HepG2 (cell line): Measurements from ENCODE around the gene SUSD3. TPM values are rescaled to one million over a fixed set of nuclear protein-coding genes. Genes with fewer than 3 reads are reported as not detected.

Experiments
- KAT2B ChIP-seq: fragments of 150-350 bp; IDR thresholded peaks from 2 replicates; pipeline ENCODE4 v1.6.1; 2014; ENCODE audit warnings: low read depth, low read length, borderline replicate concordance
- PHF20 ChIP-seq: sonication (generic); formaldehyde crosslinking; IDR thresholded peaks from 2 replicates; pipeline ENCODE4 v1.5.0; 2020; ENCODE audit warnings: mild to moderate bottlenecking, missing genetic modification reagents
- ZNF331 ChIP-seq: sonication (generic); formaldehyde crosslinking; IDR thresholded peaks from 2 replicates; pipeline ENCODE4 v1.4.0; 2020; ENCODE audit warnings: missing genetic modification reagents
- ZNF660 ChIP-seq: sonication (generic); formaldehyde crosslinking; IDR thresholded peaks from 2 replicates; pipeline ENCODE4 v1.5.1; 2020; ENCODE audit warnings: mild to moderate bottlenecking, low read depth, missing genetic modification reagents, borderline replicate concordance
- ZNF781 ChIP-seq: sonication (generic); formaldehyde crosslinking; IDR thresholded peaks from 2 replicates; pipeline ENCODE4 v1.5.1; 2020; ENCODE audit warnings: borderline replicate concordance, mild to moderate bottlenecking, missing genetic modification reagents; ENCODE audit errors: not compliant biosample characterization
- polyA plus RNA-seq, 8 experiments: library from polyadenylated mRNA; depleted of rRNA in 3 of 8; stranded (reverse) in 7 of 8; unstranded in 1 of 8; fragments of >200 nt; fragmentation: Illumina TruSeq in 4 of 8; extraction: Trizol in 4 of 8; gene quantifications; 2 replicates each; pipeline versions ENCODE4 v1.2.1 to v1.2.3, GENCODE V29; 2011 to 2016; ENCODE audit warnings: low read depth in 4 of 8, missing spikeins in 1 of 8, mixed read lengths in 1 of 8; ENCODE audit not compliant: insufficient read depth in 1 of 8
- total RNA-seq, 5 experiments: library from RNA; depleted of rRNA; stranded (reverse); fragments of >200 nt; fragmentation: Illumina TruSeq; extraction: Trizol; gene quantifications; 2 replicates each; pipeline ENCODE4 v1.2.3, GENCODE V29; 2016; ENCODE audit warnings: low read depth in 1 of 5
- TF ChIP-seq, protein P1 (sequence below): sonication (generic); formaldehyde crosslinking; IDR thresholded peaks from 2 replicates; pipeline ENCODE4 v1.8.1; 2022; ENCODE audit warnings: low read depth, mild to moderate bottlenecking, missing genetic modification reagents
- TF ChIP-seq, protein P2 (sequence below): sonication (generic); formaldehyde crosslinking; IDR thresholded peaks from 2 replicates; pipeline ENCODE4 v1.4.0; 2020; ENCODE audit warnings: missing genetic modification reagents, borderline replicate concordance
- TF ChIP-seq, protein P3 (sequence below): sonication (generic); formaldehyde crosslinking; IDR thresholded peaks from 2 replicates; pipeline ENCODE4 v1.4.0; 2020; ENCODE audit warnings: mild to moderate bottlenecking, low read depth, missing genetic modification reagents
- TF ChIP-seq, protein P4 (sequence below): sonication (generic); formaldehyde crosslinking; IDR thresholded peaks from 2 replicates; pipeline ENCODE4 v1.4.0; 2020; ENCODE audit warnings: missing genetic modification reagents
- TF ChIP-seq, protein P5 (sequence below): sonication (generic); formaldehyde crosslinking; IDR thresholded peaks from 2 replicates; pipeline ENCODE4 v1.4.0; 2020; ENCODE audit warnings: missing genetic modification reagents

Gene SUSD3
- total and polyA plus RNA-seq, 2 of the 13 experiments (the other 11 are each of a cell fraction or from before 2014, with no cell fraction given): 7.0 to 9.1 TPM

DNA sequence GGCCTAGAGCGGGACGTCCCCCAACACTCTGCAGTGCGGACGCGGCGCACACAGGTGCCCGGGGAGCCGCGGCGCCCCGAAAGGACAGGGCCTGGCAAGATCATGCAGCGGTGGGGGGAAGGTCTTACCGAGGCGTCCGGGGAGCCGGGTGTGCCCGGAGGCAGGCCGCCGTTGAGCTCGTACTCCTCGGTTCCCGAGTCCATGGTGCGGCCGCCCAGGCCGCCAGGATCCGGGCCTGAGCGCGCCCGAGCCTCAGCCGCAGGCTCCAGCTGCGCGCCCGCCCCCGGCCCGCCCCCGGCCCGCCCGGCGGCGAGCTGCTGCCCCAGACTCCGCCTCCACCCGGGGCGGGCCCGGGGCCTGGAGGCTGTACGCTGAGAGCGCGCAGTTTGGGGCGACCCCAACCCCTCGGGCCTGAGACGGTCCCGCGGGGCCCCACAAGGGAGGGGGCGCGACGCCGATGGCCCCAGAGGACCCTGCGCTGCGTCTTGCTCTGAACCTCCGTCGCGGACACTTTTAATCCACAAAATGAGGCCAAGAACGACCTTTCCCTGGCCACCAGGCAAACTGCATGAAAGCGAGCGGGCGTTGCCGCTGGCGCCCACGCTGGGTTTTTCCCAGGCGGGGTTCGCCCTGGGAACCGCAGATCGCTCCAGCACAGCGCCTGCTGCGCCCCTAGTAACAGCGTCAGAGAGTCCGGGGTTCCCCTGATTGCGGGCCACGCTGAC is 75.7 kb downstream of the SUSD3 start, which contains the start of gene NINJ1 (continued):
- TF ChIP-seq, protein P1, sequence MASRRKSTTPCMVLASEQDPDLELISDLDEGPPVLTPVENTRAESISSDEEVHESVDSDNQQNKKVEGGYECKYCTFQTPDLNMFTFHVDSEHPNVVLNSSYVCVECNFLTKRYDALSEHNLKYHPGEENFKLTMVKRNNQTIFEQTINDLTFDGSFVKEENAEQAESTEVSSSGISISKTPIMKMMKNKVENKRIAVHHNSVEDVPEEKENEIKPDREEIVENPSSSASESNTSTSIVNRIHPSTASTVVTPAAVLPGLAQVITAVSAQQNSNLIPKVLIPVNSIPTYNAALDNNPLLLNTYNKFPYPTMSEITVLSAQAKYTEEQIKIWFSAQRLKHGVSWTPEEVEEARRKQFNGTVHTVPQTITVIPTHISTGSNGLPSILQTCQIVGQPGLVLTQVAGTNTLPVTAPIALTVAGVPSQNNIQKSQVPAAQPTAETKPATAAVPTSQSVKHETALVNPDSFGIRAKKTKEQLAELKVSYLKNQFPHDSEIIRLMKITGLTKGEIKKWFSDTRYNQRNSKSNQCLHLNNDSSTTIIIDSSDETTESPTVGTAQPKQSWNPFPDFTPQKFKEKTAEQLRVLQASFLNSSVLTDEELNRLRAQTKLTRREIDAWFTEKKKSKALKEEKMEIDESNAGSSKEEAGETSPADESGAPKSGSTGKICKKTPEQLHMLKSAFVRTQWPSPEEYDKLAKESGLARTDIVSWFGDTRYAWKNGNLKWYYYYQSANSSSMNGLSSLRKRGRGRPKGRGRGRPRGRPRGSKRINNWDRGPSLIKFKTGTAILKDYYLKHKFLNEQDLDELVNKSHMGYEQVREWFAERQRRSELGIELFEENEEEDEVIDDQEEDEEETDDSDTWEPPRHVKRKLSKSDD (CRISPR knock-in tag): no peak
- TF ChIP-seq KAT2B: no peak
- TF ChIP-seq, protein P2, sequence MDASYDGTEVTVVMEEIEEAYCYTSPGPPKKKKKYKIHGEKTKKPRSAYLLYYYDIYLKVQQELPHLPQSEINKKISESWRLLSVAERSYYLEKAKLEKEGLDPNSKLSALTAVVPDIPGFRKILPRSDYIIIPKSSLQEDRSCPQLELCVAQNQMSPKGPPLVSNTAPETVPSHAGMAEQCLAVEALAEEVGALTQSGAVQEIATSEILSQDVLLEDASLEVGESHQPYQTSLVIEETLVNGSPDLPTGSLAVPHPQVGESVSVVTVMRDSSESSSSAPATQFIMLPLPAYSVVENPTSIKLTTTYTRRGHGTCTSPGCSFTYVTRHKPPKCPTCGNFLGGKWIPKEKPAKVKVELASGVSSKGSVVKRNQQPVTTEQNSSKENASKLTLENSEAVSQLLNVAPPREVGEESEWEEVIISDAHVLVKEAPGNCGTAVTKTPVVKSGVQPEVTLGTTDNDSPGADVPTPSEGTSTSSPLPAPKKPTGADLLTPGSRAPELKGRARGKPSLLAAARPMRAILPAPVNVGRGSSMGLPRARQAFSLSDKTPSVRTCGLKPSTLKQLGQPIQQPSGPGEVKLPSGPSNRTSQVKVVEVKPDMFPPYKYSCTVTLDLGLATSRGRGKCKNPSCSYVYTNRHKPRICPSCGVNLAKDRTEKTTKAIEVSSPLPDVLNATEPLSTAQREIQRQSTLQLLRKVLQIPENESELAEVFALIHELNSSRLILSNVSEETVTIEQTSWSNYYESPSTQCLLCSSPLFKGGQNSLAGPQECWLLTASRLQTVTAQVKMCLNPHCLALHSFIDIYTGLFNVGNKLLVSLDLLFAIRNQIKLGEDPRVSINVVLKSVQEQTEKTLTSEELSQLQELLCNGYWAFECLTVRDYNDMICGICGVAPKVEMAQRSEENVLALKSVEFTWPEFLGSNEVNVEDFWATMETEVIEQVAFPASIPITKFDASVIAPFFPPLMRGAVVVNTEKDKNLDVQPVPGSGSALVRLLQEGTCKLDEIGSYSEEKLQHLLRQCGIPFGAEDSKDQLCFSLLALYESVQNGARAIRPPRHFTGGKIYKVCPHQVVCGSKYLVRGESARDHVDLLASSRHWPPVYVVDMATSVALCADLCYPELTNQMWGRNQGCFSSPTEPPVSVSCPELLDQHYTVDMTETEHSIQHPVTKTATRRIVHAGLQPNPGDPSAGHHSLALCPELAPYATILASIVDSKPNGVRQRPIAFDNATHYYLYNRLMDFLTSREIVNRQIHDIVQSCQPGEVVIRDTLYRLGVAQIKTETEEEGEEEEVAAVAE (CRISPR knock-in tag): 0 out of 2 replicates have a peak, but pooled peaks have one; percentile 8
- peak; percentile 33; the same call in 1 of the 2 replicates for TF ChIP-seq PHF20
- TF ChIP-seq, protein P3, sequence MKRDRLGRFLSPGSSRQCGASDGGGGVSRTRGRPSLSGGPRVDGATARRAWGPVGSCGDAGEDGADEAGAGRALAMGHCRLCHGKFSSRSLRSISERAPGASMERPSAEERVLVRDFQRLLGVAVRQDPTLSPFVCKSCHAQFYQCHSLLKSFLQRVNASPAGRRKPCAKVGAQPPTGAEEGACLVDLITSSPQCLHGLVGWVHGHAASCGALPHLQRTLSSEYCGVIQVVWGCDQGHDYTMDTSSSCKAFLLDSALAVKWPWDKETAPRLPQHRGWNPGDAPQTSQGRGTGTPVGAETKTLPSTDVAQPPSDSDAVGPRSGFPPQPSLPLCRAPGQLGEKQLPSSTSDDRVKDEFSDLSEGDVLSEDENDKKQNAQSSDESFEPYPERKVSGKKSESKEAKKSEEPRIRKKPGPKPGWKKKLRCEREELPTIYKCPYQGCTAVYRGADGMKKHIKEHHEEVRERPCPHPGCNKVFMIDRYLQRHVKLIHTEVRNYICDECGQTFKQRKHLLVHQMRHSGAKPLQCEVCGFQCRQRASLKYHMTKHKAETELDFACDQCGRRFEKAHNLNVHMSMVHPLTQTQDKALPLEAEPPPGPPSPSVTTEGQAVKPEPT (CRISPR knock-in tag): no peak
- TF ChIP-seq, protein P4, sequence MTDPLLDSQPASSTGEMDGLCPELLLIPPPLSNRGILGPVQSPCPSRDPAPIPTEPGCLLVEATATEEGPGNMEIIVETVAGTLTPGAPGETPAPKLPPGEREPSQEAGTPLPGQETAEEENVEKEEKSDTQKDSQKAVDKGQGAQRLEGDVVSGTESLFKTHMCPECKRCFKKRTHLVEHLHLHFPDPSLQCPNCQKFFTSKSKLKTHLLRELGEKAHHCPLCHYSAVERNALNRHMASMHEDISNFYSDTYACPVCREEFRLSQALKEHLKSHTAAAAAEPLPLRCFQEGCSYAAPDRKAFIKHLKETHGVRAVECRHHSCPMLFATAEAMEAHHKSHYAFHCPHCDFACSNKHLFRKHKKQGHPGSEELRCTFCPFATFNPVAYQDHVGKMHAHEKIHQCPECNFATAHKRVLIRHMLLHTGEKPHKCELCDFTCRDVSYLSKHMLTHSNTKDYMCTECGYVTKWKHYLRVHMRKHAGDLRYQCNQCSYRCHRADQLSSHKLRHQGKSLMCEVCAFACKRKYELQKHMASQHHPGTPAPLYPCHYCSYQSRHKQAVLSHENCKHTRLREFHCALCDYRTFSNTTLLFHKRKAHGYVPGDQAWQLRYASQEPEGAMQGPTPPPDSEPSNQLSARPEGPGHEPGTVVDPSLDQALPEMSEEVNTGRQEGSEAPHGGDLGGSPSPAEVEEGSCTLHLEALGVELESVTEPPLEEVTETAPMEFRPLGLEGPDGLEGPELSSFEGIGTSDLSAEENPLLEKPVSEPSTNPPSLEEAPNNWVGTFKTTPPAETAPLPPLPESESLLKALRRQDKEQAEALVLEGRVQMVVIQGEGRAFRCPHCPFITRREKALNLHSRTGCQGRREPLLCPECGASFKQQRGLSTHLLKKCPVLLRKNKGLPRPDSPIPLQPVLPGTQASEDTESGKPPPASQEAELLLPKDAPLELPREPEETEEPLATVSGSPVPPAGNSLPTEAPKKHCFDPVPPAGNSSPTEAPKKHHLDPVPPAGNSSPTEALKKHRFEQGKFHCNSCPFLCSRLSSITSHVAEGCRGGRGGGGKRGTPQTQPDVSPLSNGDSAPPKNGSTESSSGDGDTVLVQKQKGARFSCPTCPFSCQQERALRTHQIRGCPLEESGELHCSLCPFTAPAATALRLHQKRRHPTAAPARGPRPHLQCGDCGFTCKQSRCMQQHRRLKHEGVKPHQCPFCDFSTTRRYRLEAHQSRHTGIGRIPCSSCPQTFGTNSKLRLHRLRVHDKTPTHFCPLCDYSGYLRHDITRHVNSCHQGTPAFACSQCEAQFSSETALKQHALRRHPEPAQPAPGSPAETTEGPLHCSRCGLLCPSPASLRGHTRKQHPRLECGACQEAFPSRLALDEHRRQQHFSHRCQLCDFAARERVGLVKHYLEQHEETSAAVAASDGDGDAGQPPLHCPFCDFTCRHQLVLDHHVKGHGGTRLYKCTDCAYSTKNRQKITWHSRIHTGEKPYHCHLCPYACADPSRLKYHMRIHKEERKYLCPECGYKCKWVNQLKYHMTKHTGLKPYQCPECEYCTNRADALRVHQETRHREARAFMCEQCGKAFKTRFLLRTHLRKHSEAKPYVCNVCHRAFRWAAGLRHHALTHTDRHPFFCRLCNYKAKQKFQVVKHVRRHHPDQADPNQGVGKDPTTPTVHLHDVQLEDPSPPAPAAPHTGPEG (CRISPR knock-in tag): no peak
- TF ChIP-seq ZNF781 (CRISPR knock-in tag): no peak
- TF ChIP-seq ZNF331 (CRISPR knock-in tag): no peak; the same call in 1 of the 2 replicates
- TF ChIP-seq, protein P5, sequence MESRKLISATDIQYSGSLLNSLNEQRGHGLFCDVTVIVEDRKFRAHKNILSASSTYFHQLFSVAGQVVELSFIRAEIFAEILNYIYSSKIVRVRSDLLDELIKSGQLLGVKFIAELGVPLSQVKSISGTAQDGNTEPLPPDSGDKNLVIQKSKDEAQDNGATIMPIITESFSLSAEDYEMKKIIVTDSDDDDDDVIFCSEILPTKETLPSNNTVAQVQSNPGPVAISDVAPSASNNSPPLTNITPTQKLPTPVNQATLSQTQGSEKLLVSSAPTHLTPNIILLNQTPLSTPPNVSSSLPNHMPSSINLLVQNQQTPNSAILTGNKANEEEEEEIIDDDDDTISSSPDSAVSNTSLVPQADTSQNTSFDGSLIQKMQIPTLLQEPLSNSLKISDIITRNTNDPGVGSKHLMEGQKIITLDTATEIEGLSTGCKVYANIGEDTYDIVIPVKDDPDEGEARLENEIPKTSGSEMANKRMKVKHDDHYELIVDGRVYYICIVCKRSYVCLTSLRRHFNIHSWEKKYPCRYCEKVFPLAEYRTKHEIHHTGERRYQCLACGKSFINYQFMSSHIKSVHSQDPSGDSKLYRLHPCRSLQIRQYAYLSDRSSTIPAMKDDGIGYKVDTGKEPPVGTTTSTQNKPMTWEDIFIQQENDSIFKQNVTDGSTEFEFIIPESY: no peak
- TF ChIP-seq ZNF660 (CRISPR knock-in tag): no peak
